ENCODE results near the gene KRT9. TPM values are rescaled to one million over a fixed set of nuclear protein-coding genes. Genes with fewer than 3 reads are reported as not detected.

KRT9 gene
- total and polyA plus RNA-seq, 9 of the 15 experiments (the other 6 are each of a cell fraction or from before 2014, with no cell fraction given): 0.03 TPM; not detected in 8

DNA sequence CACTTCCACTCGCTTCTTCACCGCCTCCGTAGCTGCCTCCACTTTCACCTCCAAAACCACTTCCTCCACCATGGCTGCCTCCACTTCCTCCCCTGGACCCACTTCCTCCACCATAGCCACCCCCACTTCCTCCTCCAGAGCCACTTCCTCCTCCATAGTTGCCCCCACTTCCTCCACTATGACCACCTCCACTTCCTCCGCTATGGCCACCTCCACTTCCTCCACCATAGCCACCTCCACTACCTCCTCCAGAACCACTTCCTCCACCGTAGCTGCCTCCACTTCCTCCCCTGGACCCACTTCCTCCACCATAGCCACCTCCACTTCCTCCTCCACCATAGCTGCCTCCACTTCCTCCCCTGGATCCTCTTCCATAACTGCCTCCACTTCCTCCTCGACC lies 4.5 kb downstream of the KRT9 start (continued):
- peak; percentile 67 for TF ChIP-seq SPI1 (IDR thresholded peaks at IDR 0.05; ENCODE audit: borderline replicate concordance, low read depth, low read length)
- TF ChIP-seq, protein P1, sequence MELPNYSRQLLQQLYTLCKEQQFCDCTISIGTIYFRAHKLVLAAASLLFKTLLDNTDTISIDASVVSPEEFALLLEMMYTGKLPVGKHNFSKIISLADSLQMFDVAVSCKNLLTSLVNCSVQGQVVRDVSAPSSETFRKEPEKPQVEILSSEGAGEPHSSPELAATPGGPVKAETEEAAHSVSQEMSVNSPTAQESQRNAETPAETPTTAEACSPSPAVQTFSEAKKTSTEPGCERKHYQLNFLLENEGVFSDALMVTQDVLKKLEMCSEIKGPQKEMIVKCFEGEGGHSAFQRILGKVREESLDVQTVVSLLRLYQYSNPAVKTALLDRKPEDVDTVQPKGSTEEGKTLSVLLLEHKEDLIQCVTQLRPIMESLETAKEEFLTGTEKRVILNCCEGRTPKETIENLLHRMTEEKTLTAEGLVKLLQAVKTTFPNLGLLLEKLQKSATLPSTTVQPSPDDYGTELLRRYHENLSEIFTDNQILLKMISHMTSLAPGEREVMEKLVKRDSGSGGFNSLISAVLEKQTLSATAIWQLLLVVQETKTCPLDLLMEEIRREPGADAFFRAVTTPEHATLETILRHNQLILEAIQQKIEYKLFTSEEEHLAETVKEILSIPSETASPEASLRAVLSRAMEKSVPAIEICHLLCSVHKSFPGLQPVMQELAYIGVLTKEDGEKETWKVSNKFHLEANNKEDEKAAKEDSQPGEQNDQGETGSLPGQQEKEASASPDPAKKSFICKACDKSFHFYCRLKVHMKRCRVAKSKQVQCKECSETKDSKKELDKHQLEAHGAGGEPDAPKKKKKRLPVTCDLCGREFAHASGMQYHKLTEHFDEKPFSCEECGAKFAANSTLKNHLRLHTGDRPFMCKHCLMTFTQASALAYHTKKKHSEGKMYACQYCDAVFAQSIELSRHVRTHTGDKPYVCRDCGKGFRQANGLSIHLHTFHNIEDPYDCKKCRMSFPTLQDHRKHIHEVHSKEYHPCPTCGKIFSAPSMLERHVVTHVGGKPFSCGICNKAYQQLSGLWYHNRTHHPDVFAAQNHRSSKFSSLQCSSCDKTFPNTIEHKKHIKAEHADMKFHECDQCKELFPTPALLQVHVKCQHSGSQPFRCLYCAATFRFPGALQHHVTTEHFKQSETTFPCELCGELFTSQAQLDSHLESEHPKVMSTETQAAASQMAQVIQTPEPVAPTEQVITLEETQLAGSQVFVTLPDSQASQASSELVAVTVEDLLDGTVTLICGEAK (IDR thresholded peaks at IDR 0.05): peak; percentile 62; the same call in 1 of the 2 replicates
- TF ChIP-seq, protein P1 (CRISPR knock-in tag; IDR thresholded peaks at IDR 0.05): no peak
